KBM-7 (cell line): ENCODE results near the gene SPATA2L.

Experiments used
- DNase-seq: peaks from one replicate; pipeline ENCODE4 v3.0.0-alpha.2; 2015
- in situ Hi-C: fragments of 300-500 bp; cut with MboI; formaldehyde crosslinking; loops from 2 replicates; pipeline ENCODE4 v1.14.3; 2020; ENCODE audit warnings: low sequenced_read_pairs, low pct_unique_long_range_greater_than_20kb, mixed read lengths

SPATA2L gene

GRCh38 chr16:89729863-89730593 lies 28.5 kb upstream of the SPATA2L start:
- in situ Hi-C loops = no loop called here

GRCh38 chr16:89729293-89729692 lies 27.8 kb upstream of the SPATA2L start:
- no peak for DNase-seq
- in situ Hi-C loops = no loop called here

More at GRCh38 chr16:89729863-89730593, 28.5 kb upstream of the SPATA2L start:
- DNase-seq = no peak

- no peak for DNase-seq
- in situ Hi-C loops = no loop called here
Observed at GRCh38 chr16:89727406-89728120, 26.1 kb upstream of the SPATA2L start.

GRCh38 chr16:89723279-89724250 lies 22.1 kb upstream of the SPATA2L start:
- in situ Hi-C loops = no loop called here
- DNase-seq = no peak

GRCh38 chr16:89722392-89723278 lies 21.1 kb upstream of the SPATA2L start:
- peak; percentile 59 for DNase-seq
- in situ Hi-C loops = no loop called here

- peak; percentile 86 for DNase-seq
- in situ Hi-C loops = no loop called here
Observed at GRCh38 chr16:89721546-89722391, 20.3 kb upstream of the SPATA2L start.

GRCh38 chr16:89720813-89721545 lies 19.5 kb upstream of the SPATA2L start, which contains the start of the genes VPS9D1 and ZNF276:
Gene VPS9D1 (minus strand): TSS chr16:89720898. CDS start chr16:89720861, 37 bp downstream.
Gene ZNF276 (plus strand): TSS chr16:89721537. CDS start chr16:89721641, 104 bp downstream.
- in situ Hi-C loops = no loop called here
- DNase-seq = peak; percentile 76

- in situ Hi-C loops = no loop called here
- DNase-seq = no peak
Observed at GRCh38 chr16:89720551-89720812, 19.0 kb upstream of the SPATA2L start.

GRCh38 chr16:89717688-89718505 lies 16.4 kb upstream of the SPATA2L start:
- no peak for DNase-seq
- in situ Hi-C loops = no loop called here

GRCh38 chr16:89716916-89717687 lies 15.6 kb upstream of the SPATA2L start:
- DNase-seq = no peak
- in situ Hi-C loops = no loop called here

GRCh38 chr16:89716493-89716892 lies 15.0 kb upstream of the SPATA2L start:
- no peak for DNase-seq
- in situ Hi-C loops = no loop called here

- in situ Hi-C loops = no loop called here
- no peak for DNase-seq
Observed at GRCh38 chr16:89712274-89712781, 10.8 kb upstream of the SPATA2L start.

GRCh38 chr16:89711601-89712273 lies 10.2 kb upstream of the SPATA2L start:
- in situ Hi-C loops = no loop called here
- DNase-seq = peak; percentile 66

- no peak for DNase-seq
- in situ Hi-C loops = no loop called here
Observed at GRCh38 chr16:89710709-89711564, 9.4 kb upstream of the SPATA2L start.
